CD4-positive, alpha-beta T cell treated with Interleukin-21 for 1 hour (primary cell): Measurements from ENCODE around the gene FOLR3.
"Not testable (repeated sequence)": the region's sequence is repeated elsewhere in the genome, so short reads cannot be mapped to it uniquely, and the experiment has no call there.

Experiments used
- DNase-seq: peaks from one replicate; pipeline ENCODE4 v3.0.0-alpha.2; 2020

The FOLR3 gene

DNA sequence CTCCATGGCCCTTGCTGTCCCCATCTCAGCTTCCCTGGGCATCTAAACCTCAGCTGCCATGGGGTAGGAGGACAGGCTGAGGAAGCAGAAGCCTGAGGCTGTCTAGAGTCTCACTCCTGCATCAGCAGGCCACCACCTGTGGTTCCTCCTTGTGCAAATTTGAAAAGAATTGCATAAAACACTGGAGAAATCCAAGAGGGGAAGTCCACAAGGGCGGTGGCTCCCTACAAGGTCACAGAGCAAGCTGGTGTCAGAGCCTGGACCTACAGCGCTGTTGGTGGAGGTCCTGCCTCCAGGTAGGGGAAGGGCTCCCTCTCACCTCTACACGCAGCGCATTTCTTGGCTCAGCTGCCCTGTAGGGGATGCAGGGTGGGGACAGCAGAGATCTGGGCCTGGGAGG lies at the start of gene FOLR3:
TSS of gene FOLR3 (plus strand) at position 253 of the 400 bp plus-strand sequence. CDS start 228 bp downstream, outside the sequence.
- not testable (repeated sequence) for DNase-seq

DNA sequence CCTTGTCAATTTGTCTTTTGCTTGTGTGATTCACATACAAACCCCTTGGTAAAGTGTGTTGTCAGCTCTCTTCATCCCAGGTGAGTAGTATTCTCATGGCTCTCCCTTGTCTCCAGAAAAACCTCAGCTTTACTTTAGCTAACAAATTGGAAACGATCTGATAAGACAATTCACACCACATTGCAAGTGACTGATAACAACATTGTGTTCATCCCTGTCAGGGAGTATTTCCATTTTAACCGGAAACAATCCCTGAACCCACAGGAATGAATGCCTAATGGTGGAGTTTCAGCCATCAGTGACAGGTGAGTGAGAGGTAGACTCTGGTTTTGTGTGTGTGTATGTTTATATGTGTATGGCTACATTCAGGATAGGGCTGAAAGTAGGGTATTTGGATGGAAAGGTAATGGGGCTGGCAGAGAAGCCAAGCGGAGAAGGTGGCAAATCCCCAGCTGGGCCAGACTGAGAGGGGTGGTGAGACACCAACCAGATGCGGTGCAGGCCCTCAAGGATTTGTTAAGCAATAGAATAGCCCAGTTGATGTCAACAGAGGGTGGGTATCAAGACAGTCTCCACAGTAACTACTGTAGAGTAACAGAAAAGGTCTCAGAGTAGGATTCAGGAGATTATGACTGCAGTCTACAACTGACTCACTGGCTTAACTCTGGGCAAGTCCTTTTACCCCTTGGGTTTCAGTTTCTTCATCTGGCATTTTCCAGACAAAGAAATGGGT lies 47.3 kb upstream of the FOLR3 start:
- no peak for DNase-seq

GRCh38 chr11:72091292-72091691 lies 44.2 kb upstream of the FOLR3 start:
- DNase-seq = peak; percentile 78

- no peak for DNase-seq
Observed at GRCh38 chr11:72098741-72099140, 36.8 kb upstream of the FOLR3 start.

GRCh38 chr11:72100009-72100408 lies 35.5 kb upstream of the FOLR3 start:
- no peak for DNase-seq

DNA sequence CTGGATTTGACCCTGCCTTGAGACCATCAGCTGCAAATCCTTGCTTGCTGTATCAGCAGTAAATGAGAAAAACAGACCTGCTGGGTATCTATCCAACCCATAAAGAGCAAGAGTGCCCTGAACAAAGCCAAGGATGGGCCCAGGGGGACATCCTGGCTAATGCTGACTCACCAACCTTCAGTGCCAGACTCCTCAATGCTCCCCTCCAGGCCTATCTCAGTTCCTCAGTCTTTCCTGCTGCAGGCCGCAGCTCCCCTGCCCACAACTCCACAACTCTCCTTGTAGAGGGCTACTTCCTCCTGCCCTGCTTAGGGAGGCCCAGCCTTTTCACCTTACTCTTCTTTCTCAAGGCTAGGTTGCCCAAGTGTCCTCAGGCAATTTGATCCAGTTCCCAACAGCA lies 35.1 kb upstream of the FOLR3 start:
- DNase-seq = no peak

- no peak for DNase-seq
Observed at GRCh38 chr11:72102162-72102561, 33.4 kb upstream of the FOLR3 start.

DNA sequence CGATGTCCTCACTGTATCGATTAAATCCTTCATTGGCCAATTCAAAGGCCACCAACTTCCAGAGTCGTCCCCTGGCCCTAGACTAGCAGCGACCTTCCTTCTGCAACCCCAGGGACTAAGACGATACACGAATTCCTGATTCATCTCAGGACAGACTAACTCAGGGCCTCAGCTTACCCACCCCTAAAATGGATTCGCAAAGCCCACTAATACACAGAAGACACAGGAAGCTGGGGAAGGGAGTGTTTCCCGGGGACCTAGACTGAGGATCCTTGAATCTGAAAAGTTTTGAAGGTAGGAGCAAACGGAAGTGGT lies 32.9 kb upstream of the FOLR3 start:
- DNase-seq = no peak

- peak; percentile 98 for DNase-seq
Observed at GRCh38 chr11:72102946-72103753, 32.4 kb upstream of the FOLR3 start, which contains the start of gene LAMTOR1. Gene LAMTOR1, minus strand, starts transcription at chr11:72103297. Its CDS starts 73 bp downstream, at chr11:72103224.

DNA sequence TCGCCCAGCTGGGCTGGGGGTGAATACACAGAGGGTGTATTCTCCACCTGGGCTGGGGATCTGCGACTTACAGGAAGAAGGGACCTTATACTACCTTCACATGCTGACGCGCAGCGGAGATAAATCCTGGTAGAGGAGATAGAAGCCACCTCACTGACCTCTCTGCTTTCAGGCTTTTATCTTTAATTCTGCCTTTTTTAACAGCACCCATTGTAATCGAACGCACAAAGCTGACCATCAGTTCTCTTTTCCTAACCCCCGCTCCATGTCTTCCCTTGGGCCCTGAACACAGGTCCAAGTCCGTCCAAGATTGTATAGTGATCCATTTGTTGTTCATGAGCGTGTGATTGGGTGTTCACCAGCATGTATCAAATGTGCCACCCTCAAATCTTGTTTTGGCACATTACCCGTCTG lies 31.8 kb upstream of the FOLR3 start:
- DNase-seq = no peak

DNA sequence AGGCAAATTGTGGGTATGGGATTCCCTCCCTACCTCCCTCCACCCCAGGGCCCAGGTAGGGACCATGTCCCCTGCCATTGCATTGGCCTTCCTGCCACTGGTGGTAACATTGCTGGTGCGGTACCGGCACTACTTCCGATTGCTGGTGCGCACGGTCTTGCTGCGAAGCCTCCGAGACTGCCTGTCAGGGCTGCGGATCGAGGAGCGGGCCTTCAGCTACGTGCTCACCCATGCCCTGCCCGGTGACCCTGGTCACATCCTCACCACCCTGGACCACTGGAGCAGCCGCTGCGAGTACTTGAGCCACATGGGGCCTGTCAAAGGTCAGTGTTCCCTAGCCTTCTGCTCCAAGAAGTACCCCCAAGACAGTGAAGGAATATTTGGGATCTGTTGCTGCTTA lies 29.6 kb upstream of the FOLR3 start, which contains the start of gene TOMT:
TSS of gene TOMT (plus strand) at position 37 of the 400 bp plus-strand sequence. CDS start at position 65, 28 bp downstream.
- no peak for DNase-seq

- DNase-seq = no peak
Observed at GRCh38 chr11:72111300-72112142, 24.0 kb upstream of the FOLR3 start.

GRCh38 chr11:72112143-72112977 lies 23.2 kb upstream of the FOLR3 start, which contains the start of gene ANAPC15:
Gene ANAPC15, minus strand, starts transcription at chr11:72112695. Its CDS starts 1,419 bp downstream, at chr11:72111276.
- DNase-seq = peak; percentile 99

DNA sequence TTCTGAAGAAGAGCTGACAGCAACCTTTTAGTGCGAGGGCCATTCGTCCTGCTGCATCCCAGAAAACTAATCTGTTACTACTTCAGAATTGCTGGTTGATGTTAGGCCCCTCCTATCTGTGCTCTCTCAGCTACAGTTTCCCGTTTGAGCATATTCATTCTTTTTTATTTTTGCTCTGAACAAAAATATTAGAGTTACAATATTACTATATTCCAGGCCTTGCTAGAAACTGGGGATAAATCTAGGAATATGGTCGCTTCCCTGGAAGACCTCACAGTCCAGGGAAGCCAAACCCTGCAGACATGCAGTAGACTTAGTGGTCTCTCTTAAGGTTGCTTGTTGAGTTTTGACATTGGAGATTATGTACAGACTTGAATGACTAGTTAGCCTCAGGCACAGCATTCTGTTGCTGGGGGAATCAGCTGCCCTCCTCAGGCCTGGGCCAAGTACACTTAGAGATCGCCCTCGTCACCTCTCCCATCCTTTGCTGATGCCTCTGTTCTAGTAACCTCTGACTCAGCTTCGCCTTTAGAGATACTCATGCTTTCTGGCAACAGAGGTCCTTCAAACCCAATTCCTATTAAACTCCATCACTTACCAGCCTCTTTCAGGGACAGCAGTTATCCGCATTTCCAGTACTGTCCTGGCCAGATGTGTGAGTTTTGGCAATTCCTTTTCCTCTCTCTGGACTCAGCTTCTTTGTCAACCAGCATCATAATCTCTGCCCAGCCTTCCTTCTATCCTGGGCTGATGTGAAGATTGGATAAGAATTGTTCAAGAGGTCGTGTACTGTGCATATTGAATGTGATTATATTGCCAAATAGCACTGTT lies 22.3 kb upstream of the FOLR3 start:
- DNase-seq = no peak

DNA sequence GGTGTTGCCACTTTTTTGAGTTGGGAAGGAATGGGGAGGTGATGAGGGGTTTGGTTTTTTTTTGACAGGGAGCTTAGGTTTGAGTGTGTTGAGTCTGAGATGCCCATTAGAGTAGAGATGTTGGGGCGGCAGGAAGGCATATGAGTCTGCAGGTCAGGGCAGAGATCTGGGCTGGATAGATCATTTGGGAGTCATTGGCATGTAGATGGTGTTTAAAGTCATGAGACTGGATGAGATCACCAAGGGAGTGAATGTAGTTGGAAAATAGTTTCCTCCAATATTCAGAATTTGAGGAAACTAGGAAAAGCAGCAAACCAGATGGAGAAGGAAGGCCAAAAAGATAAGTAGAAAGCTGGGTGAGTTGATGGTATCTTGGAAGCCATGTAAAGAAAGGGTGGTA lies 21.0 kb upstream of the FOLR3 start:
- DNase-seq = no peak

DNA sequence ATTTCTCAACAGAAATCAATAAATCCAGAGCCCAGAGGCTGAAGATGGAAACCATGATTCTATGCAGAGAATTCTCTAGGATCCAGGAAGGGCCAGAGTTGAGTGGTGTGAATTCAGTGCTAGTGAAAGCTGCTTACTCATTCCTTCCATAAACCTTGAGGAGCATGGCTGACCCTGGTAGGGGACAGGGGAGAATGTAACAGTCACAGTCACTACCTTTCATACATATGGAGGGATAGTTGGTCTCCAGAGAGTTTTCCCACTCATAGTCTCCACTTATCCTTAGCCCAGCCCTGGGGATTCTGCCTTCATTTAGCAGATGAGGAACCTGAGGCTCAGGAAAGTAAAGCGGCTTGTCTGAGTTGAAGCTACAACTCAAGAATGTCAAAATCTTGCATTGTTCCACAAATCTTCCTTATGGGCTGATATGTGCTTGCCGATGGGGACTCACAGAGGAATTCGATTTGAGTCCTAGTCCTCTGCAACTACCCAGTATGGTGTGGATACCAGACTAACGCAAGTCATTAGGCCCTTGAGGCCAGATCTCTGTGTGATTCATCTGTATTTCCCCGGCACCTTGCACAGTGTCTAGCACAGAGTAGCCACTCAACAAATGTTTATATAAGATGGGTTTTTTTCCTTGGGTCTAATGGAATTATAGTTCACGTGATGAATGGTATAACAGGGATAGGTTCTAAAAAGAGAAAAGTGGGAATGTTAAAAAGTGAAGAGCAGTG lies 19.3 kb upstream of the FOLR3 start:
- no peak for DNase-seq

DNA sequence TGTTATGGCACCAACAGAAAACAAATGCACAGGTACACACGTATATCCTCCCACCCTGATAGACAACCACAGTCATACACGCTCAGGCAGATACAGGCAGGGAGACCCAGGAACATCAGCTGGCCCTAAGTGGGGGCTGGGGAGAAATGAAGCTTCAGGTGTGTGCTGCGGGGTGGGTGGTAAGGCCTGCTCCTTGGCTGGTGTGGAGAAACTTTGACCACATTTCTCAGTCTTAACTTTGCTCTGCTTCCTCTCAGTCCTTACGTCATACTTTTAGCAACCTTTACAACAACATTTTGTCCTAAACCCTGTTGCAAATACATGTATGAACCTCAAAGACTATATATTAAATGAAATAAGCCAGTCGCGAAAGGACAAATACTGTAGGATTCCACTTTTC lies 16.3 kb upstream of the FOLR3 start:
- DNase-seq = no peak

GRCh38 chr11:72120930-72121329 lies 14.6 kb upstream of the FOLR3 start:
- no peak for DNase-seq

- DNase-seq = no peak
Observed at GRCh38 chr11:72122607-72123006, 12.9 kb upstream of the FOLR3 start.

- DNase-seq = no peak
Observed at GRCh38 chr11:72123117-72123653, 12.3 kb upstream of the FOLR3 start.
